HG03159 (cell line): ENCODE measurements around the gene PDZD11.
"Not testable (repeated sequence)": the region's sequence is repeated elsewhere in the genome, so short reads cannot be mapped to it uniquely, and the experiment has no call there.

ENCODE experiments used
- ATAC-seq: cut with Tn5 transposase; IDR thresholded peaks from one replicate; pipeline ENCODE4 v1.9.1; 2021; ENCODE audit warnings: mild to moderate bottlenecking, moderate library complexity; ENCODE audit not compliant: unreplicated experiment

Gene PDZD11

DNA sequence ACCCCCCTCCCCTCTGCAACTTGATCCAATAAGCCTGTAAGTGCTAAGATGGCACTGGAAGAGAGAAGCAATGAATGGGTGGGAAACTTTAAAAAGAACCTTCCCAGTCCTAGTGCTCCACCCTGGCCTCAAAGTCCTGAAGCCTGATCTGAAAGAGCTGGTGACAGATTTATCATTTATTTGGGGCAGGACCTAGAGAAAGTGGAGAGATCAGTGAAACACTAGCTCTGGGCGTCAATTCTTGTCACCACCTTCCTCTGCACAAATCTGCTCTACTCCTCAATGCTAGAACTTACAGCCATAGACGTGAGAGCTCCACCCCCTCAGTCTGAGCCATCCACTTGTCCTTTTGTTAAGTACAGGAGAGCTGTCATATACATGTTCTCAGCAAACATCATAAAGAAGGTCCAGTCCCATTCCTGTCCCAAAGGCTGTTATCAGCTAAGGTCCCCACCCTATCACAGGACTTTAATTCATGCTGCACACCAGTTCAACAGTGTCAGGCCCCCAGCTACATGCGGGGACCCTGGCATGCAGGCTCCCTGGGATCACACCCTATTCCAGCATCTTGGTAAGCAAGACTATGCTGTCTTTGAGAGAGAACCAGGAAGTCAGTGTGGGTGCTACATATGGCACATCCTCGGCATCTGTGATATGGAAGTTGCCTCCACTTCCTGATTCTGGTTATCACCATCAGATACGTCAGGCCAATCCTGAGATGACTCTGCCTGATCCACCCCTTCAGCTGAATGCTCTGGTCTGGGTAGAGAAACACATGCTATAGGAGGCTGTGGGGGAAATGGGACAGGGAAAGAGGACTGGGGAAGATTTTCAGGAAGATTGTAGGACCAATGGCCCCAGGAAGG lies 32.1 kb downstream of the PDZD11 start:
- ATAC-seq, result no peak

DNA sequence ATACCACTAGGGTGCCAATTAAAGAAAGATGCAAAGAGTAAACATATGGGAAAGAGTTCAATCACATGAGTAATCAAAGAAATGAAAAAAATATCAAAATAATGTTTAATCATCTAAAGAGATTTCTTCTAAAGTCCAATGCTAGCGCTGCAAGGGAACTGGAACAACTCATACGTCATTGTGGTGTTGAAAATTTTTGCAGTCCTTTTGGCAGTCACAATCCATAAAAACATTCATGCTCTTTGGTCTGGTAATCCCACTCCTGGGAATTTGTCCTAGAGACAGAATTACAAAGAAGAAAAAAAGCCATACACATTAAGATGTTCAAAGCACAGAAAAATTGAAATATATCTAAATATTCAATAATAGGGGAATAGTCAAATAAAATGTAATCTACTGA lies 34.3 kb downstream of the PDZD11 start:
- no peak for ATAC-seq

DNA sequence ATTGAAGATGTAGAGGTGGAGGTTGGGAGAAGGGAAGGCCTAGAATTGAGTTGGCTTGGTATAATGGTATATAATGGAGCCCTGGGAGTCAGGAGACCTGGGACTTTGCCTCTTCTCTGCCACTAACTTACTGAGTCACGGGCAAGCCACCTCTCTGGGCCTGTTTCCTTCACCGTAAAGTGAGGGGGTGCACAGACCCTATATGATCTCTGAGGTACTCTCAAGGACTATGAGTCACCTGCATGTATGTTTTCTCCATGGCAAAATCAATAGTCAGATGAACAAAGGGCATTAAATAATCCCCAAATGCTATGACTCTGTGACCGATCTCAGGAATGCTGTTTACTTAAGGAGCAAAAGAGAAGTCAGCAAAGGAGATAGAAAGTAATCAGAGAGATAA lies 34.8 kb downstream of the PDZD11 start:
- ATAC-seq, result no peak

DNA sequence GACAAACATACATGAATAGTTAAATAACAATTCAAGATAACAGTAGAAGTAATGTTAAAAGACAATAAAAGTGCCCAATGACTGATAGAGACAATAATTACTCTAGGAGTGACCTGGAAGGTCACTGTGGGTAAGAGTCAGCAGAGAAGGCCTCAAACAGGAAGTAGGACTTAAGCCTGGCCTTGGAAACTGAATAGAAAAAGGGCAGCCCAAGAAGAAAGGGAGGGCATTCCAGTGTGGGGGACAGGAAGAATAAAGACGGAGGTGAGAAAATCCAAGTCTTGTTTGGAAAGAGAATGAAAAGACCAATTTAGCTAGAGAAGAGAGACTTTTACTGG lies 35.7 kb downstream of the PDZD11 start:
- ATAC-seq, result no peak

DNA sequence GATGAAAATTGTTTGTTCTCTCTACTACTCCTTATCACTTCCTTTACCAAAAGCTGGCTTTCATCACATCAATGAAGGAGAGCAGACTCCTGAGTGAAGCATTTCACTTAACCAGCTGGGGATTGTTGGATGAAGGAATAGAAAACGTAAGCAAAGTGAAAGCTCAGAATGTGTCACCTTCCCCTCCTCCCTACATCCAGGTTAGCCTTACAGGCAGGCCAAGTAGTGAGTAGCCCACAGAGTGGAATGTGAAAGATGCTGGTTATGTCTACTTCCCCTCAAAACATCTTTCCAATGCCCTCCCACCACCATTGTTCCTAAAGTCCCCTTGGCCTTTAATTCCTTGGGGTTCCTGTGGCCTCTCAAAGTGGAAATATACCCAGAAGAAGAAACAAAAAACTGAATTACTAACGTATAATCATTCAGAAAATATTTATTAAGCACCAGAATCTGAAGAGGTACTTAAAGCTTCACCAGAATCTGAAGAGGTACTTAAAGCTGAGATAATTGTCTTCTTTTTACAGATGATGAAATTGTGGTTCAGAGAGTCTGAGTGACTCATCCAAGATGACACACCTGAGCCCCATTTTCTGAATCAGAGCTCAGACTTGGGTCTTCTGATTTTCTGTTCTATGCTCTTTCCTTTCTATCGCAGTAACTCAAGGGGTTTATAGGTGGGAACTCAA lies 36.2 kb downstream of the PDZD11 start:
- no peak for ATAC-seq

DNA sequence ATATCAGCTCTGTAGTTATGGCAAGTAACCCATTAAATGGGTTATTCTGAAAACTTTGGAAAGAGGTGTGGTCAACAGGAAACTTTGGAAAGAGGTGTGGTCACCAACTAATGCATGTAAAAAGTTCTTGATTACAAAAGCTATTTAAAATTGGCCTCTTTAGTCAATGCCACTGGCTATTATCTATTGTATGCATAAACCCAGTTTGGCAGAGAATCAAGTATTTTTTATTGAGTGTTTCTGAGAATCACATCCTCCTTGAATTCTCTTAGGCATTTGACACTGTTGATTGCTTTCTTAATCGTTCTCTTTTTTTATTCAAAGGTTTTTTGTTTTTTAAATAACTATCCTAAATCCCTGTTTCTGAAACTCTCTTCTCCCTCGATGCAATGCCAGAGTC lies 37.2 kb downstream of the PDZD11 start:
- ATAC-seq, result no peak

DNA sequence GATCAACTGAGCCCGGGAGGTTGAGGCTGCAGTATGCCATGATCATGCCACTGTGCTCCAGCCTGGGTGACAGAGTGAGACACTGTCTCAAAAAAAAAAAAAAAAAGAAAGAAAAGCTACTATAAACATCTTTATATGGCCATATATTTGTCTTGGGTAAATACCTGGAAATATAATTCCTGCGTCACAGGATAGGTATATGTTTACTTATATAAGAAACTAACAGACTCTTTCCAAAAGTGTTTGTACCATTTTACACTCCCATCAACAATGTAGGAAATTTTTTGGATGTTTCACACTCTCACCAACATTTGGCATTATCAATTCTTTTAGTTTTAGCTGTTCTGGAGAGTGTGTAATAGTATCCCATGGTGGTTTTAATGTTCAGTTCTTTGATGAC lies 42.5 kb downstream of the PDZD11 start:
- ATAC-seq, result no peak

DNA sequence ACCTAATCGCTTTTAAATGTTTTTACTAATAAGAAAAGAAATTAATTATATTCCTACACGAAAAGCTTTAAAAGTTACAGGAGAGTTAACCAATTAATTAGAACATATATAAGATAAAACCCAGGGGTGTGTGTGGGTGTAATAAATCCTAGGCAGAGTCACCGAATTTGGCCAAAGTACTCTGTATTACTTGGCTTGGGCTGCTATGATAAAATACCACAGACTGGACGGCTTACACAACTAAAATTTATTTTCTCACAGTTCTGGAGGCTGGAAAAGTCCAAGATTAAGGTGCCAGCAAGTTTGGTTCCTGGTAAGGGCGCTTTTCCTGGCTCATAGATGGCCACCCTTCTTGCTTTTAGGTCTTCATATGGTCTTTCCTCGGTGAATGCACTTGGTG lies 44.8 kb downstream of the PDZD11 start:
- no peak for ATAC-seq

DNA sequence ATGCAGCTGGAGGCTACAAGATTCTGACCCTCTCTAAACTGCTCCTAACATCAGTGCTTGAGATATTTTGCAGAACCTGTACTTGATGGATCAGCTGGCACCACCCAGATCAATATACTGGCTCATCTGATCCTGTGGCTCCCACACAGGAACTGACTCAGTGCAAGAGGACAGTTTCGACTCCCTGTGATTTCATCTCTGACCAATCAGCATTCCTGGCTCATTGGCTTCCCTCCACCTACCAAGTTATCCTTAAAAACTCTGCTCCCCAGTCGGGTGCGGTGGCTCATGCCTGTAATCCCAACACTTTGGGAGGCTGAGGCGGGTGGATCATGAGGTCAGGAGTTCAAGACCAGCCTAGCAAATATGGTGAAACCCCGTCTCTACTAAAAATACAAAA lies 46.1 kb downstream of the PDZD11 start:
- not testable (repeated sequence) for ATAC-seq

DNA sequence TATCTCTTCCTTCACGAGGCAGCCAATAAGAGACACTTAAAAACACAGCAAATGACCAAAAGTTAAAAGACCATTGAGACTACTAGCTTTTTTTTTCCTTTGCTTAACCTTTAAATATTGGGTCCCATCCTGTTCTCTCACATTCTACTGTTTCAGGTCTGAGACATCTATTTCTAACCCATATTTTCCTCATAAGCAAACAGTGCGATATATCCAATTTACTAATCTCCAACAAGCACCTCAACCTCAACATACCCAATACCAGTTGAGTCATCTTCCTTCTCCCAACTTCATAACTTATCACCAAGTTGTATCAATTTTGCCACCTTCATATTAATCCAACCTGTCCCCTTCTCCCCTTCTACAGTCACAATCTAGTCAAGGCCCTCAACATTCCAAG lies 48.2 kb downstream of the PDZD11 start:
- ATAC-seq, result no peak

DNA sequence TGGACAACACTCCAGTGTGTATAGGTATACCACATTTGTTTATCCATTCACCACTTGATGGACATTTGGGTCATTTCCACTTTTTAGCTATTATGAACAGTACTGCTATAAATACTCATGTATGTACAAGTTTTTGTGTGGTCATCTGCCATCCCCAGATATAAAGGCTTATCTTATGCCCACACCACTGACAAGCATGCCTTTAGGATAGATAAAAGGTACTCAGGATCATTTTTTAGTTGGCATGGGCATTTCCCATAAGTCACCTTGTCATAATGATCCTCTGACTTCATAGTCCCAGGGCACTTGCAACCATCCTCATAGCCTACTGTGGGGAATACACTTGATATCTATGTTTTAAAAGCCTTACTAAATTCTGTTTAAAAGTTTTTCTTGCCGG lies 49.0 kb downstream of the PDZD11 start:
- ATAC-seq, result no peak
